ENCODE measurements around the gene RXYLT1. TPM values are rescaled to one million over a fixed set of nuclear protein-coding genes. Genes with fewer than 3 reads are reported as not detected.

The RXYLT1 gene
- total RNA-seq, 1 donor from 2014 or later = 20.6 TPM

- H3K4me1 Mint-ChIP-seq = no peaks in the 10 kb centered on the region
- H3K36me3 Mint-ChIP-seq = peaks cover 6% of the 10 kb centered on the region
- H3K27ac Mint-ChIP-seq = no peak overlapping the region
- no peaks in the 10 kb centered on the region for H3K9me3 Mint-ChIP-seq
- H3K4me3 Mint-ChIP-seq = no peak overlapping the region
- no peak for TF ChIP-seq CTCF (IDR thresholded peaks at IDR 0.05; ENCODE audit: unreplicated experiment)
- no peaks in the 10 kb centered on the region for H3K27me3 Mint-ChIP-seq (ENCODE audit: low read depth)
- DNase-seq (ENCODE audit: low spot score in 2 of 2, unreplicated experiment in 2 of 2) = no peak
Observed at GRCh38 chr12:63795944-63796343, 16.2 kb downstream of the RXYLT1 start.

GRCh38 chr12:63802012-63802608 lies 22.4 kb downstream of the RXYLT1 start:
- no peaks in the 10 kb centered on the region for H3K9me3 Mint-ChIP-seq
- H3K4me1 Mint-ChIP-seq = no peaks in the 10 kb centered on the region
- peaks cover 3% of the 10 kb centered on the region for H3K36me3 Mint-ChIP-seq
- no peak overlapping the region for H3K4me3 Mint-ChIP-seq
- peak; percentile 66 for TF ChIP-seq CTCF (IDR thresholded peaks at IDR 0.05; ENCODE audit: unreplicated experiment)
- DNase-seq (ENCODE audit: low spot score in 2 of 2, unreplicated experiment in 2 of 2) = no peak
- H3K27me3 Mint-ChIP-seq (ENCODE audit: low read depth) = no peaks in the 10 kb centered on the region
- no peak overlapping the region for H3K27ac Mint-ChIP-seq

GRCh38 chr12:63804746-63805145 lies 25.0 kb downstream of the RXYLT1 start:
- H3K4me3 Mint-ChIP-seq = no peak overlapping the region
- no peaks in the 10 kb centered on the region for H3K9me3 Mint-ChIP-seq
- no peak overlapping the region for H3K27ac Mint-ChIP-seq
- no peak for DNase-seq (ENCODE audit: low spot score in 2 of 2, unreplicated experiment in 2 of 2)
- H3K4me1 Mint-ChIP-seq = no peaks in the 10 kb centered on the region
- H3K36me3 Mint-ChIP-seq = peaks cover 6% of the 10 kb centered on the region
- no peak for TF ChIP-seq CTCF (IDR thresholded peaks at IDR 0.05; ENCODE audit: unreplicated experiment)
- no peaks in the 10 kb centered on the region for H3K27me3 Mint-ChIP-seq (ENCODE audit: low read depth)

- Mint-ChIP-seq H3K9me3 (no peaks in the 10 kb centered on the region), H3K4me1 (no peaks in the 10 kb centered on the region), H3K36me3 (peaks cover 6% of the 10 kb centered on the region), H3K27me3 (ENCODE audit: low read depth) (no peaks in the 10 kb centered on the region), H3K27ac (no peak overlapping the region), H3K4me3 (no peak overlapping the region)
- no peak for TF ChIP-seq CTCF (IDR thresholded peaks at IDR 0.05; ENCODE audit: unreplicated experiment)
- DNase-seq (ENCODE audit: low spot score in 2 of 2, unreplicated experiment in 2 of 2) = no peak
Observed at GRCh38 chr12:63805704-63806672, 26.3 kb downstream of the RXYLT1 start.

GRCh38 chr12:63808631-63809030 lies 28.9 kb downstream of the RXYLT1 start:
- no peak overlapping the region for H3K27ac Mint-ChIP-seq
- DNase-seq (ENCODE audit: low spot score in 2 of 2, unreplicated experiment in 2 of 2) = no peak
- H3K4me1 Mint-ChIP-seq = no peaks in the 10 kb centered on the region
- peaks cover 6% of the 10 kb centered on the region for H3K36me3 Mint-ChIP-seq
- H3K27me3 Mint-ChIP-seq (ENCODE audit: low read depth) = no peaks in the 10 kb centered on the region
- TF ChIP-seq CTCF (IDR thresholded peaks at IDR 0.05; ENCODE audit: unreplicated experiment) = no peak
- H3K9me3 Mint-ChIP-seq = no peaks in the 10 kb centered on the region
- H3K4me3 Mint-ChIP-seq = no peak overlapping the region

Measured in mesothelial cell of epicardium (in vitro differentiated cells).